PC-3 (cell line): ENCODE results near the gene TENM4. TPM values are rescaled to one million over a fixed set of nuclear protein-coding genes. Genes with fewer than 3 reads are reported as not detected.

ENCODE experiments used
- ATAC-seq: fragments of 200-7000 bp; cut with Tn5 transposase; 2 replicates; pipeline ENCODE4 v1.9.1; 2020; ENCODE audit warnings: mild to moderate bottlenecking, moderate library complexity
- BruUV-seq: library from RNA; stranded (reverse); fragments of 400-500 nt; replicated peaks from 2 replicates; lab custom pipeline; 2021; lab: Mats Ljungman, UMichigan
- CTCF ChIA-PET: fragments of 300-600 bp; sonication (Branson Sonifier 250); formaldehyde crosslinking; loops from one replicate; lab custom pipeline; 2022; ENCODE audit warnings: antibody characterized with exemption; lab: Charles Lee
- POLR2A ChIA-PET: fragments of 300-600 bp; sonication (Branson Sonifier 250); formaldehyde crosslinking; loops from one replicate; lab custom pipeline; 2022; ENCODE audit warnings: antibody characterized with exemption; ENCODE audit not compliant: unreplicated experiment; lab: Charles Lee
- DNase-seq: peaks from one replicate; pipeline ENCODE4 v3.0.0-alpha.2; 2015
- H2AFZ ChIP-seq: fragments of 300-600 bp; sonication (generic); 2 replicates; pipeline ENCODE4 v1.6.0; 2016; ENCODE audit warnings: antibody characterized with exemption, low read length
- H3F3A ChIP-seq: fragments of 300-600 bp; sonication (generic); one replicate; pipeline ENCODE4 v1.6.0; 2017; ENCODE audit warnings: antibody characterized with exemption, low read length, control low read depth, mild to moderate bottlenecking; ENCODE audit not compliant: unreplicated experiment
- H3K27ac ChIP-seq: fragments of 300-600 bp; sonication (generic); 2 replicates; pipeline ENCODE4 v1.5.1; 2016; ENCODE audit warnings: mild to moderate bottlenecking, low read length
- H3K27me3 ChIP-seq: fragments of 300-600 bp; sonication (generic); 2 replicates; pipeline ENCODE4 v1.6.1; 2016; ENCODE audit warnings: low read length, mixed read lengths
- H3K36me3 ChIP-seq: fragments of 300-600 bp; sonication (generic); 2 replicates; pipeline ENCODE4 v1.6.1; 2016; ENCODE audit warnings: low read depth, mixed run types, low read length, mixed read lengths
- H3K4me1 ChIP-seq: fragments of 300-600 bp; sonication (generic); 2 replicates; pipeline ENCODE4 v1.5.1; 2016; ENCODE audit warnings: low read length; ENCODE audit not compliant: insufficient read depth
- H3K4me2 ChIP-seq: fragments of 300-600 bp; sonication (generic); 2 replicates; pipeline ENCODE4 v1.6.0; 2016; ENCODE audit warnings: low read length
- H3K4me3 ChIP-seq: fragments of 300-600 bp; sonication (generic); 2 replicates; pipeline ENCODE4 v1.5.1; 2016; ENCODE audit warnings: mild to moderate bottlenecking, low read length, mixed read lengths
- H3K79me2 ChIP-seq: fragments of 300-600 bp; sonication (generic); 2 replicates; pipeline ENCODE4 v1.6.1; 2017; ENCODE audit warnings: low read length, mixed read lengths
- H3K9ac ChIP-seq: fragments of 300-600 bp; sonication (generic); 2 replicates; pipeline ENCODE4 v1.6.0; 2016; ENCODE audit warnings: mild to moderate bottlenecking, low read length
- H3K9me2 ChIP-seq: fragments of 300-600 bp; sonication (generic); replicated peaks from 2 replicates; pipeline ENCODE4 v1.6.1; 2016; ENCODE audit warnings: mixed run types, low read length, mixed read lengths
- H3K9me3 ChIP-seq: fragments of 300-600 bp; sonication (generic); 2 replicates; pipeline ENCODE4 v1.6.1; 2016; ENCODE audit warnings: low read length, mixed read lengths
- H4K20me1 ChIP-seq: fragments of 300-600 bp; sonication (generic); 2 replicates; pipeline ENCODE4 v1.6.1; 2016; ENCODE audit warnings: low read length, mixed read lengths
- EZH2 ChIP-seq: fragments of 300-600 bp; sonication (generic); IDR thresholded peaks from one replicate; pipeline ENCODE4 v1.6.1; 2017; ENCODE audit warnings: antibody characterized with exemption, mild to moderate bottlenecking, low read length; ENCODE audit not compliant: unreplicated experiment
- EZH2phosphoT487 ChIP-seq: fragments of 300-600 bp; sonication (generic); IDR thresholded peaks from 2 replicates; pipeline ENCODE4 v1.6.1; 2018; ENCODE audit warnings: mild to moderate bottlenecking, antibody characterized with exemption, low read length, borderline replicate concordance
- intact Hi-C: fragments of 100-400 bp; cut with micrococcal nuclease; formaldehyde crosslinking; loops from 2 replicates; pipeline ENCODE4 v1.9.0; 2023
- total RNA-seq: library from RNA; depleted of rRNA; stranded (reverse); fragments of >200 nt; gene quantifications from 2 replicates; pipeline ENCODE4 v1.2.3, GENCODE V29; 2014
- TF ChIP-seq, protein P1 (sequence below): fragments of 300-600 bp; sonication (generic); conservative IDR thresholded peaks from 2 replicates; pipeline ENCODE4 v1.5.1; 2017; ENCODE audit warnings: antibody characterized with exemption, low read depth, mild to moderate bottlenecking, low read length

The TENM4 gene
- total RNA-seq, 1 experiment from 2014 or later, result 19.7 TPM

DNA sequence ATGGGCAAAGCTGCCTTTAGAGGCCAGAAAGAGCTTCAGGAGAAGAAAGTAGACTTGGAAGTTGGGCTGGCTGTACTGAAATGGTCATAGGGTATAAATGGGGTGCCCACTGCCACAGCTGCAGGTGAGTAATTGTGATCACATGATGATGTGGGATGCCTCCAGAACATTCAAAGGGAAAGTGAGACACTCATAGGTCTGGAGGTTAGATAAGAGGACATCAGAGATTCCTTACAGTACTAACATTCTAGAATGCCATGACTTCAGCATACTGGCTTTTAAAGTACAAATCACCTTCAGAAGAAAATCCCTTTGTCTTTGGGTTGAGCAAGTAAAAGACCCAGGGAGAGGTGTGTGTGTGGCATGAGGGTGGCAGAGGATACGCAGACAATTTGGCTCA is 419.2 kb downstream of the TENM4 start:
- Histone ChIP-seq H3K36me3 (no peaks in the 10 kb centered on the region), H3K27ac (no peak overlapping the region), H3K9me3 (no peaks in the 10 kb centered on the region), H3F3A (no peaks in the 10 kb centered on the region), H3K9me2 (no peaks in the 10 kb centered on the region), H3K27me3 (no peaks in the 10 kb centered on the region), H3K9ac (no peak overlapping the region), H3K4me2 (no peak overlapping the region), H2AFZ (no peak overlapping the region), H3K79me2 (no peaks in the 10 kb centered on the region), H4K20me1 (no peaks in the 10 kb centered on the region), H3K4me3 (no peak overlapping the region), H3K4me1 (peaks cover 19% of the 10 kb centered on the region)
- no TSS peak for BruUV-seq
- no peak for TF ChIP-seq EZH2
- TF ChIP-seq, protein P1, sequence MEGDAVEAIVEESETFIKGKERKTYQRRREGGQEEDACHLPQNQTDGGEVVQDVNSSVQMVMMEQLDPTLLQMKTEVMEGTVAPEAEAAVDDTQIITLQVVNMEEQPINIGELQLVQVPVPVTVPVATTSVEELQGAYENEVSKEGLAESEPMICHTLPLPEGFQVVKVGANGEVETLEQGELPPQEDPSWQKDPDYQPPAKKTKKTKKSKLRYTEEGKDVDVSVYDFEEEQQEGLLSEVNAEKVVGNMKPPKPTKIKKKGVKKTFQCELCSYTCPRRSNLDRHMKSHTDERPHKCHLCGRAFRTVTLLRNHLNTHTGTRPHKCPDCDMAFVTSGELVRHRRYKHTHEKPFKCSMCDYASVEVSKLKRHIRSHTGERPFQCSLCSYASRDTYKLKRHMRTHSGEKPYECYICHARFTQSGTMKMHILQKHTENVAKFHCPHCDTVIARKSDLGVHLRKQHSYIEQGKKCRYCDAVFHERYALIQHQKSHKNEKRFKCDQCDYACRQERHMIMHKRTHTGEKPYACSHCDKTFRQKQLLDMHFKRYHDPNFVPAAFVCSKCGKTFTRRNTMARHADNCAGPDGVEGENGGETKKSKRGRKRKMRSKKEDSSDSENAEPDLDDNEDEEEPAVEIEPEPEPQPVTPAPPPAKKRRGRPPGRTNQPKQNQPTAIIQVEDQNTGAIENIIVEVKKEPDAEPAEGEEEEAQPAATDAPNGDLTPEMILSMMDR, result no peak
- no peak for TF ChIP-seq EZH2phosphoT487
- ChIA-PET POLR2A (no interaction called here), CTCF (no interaction called here)
- intact Hi-C loops, result no loop called here
- ATAC-seq (no peak), DNase-seq (no peak)

DNA sequence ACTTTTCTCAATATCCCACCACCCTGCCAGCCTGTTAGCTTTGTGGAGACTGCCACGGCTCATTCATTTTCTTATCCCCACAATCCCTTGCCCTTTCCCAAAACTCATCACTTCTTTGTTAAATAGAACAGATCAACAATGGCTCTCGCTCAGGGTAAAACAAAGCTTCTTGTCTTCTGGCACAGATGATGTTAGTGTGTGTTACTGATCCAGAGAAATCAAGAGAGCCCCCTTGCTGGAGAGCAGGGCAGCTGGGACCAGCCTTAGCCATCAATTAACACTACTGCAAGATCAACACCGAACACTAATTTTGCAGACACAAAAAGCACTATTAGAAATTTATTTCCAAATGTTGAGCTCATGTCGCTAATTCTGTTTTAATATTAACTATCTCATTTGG is 420.9 kb downstream of the TENM4 start:
- H3K27ac ChIP-seq, result no peak overlapping the region
- H3K36me3 ChIP-seq, result no peaks in the 10 kb centered on the region
- no peaks in the 10 kb centered on the region for H3K79me2 ChIP-seq
- no peak overlapping the region for H3K9ac ChIP-seq
- ATAC-seq, result no peak
- H3K9me2 ChIP-seq, result no peaks in the 10 kb centered on the region
- no peak overlapping the region for H2AFZ ChIP-seq
- H3K4me3 ChIP-seq, result no peak overlapping the region
- H3F3A ChIP-seq, result no peaks in the 10 kb centered on the region
- H3K9me3 ChIP-seq, result no peaks in the 10 kb centered on the region
- no peak for TF ChIP-seq EZH2phosphoT487
- TF ChIP-seq EZH2, result no peak
- TF ChIP-seq, protein P1, result no peak
- DNase-seq, result no peak
- no peak overlapping the region for H3K4me2 ChIP-seq
- no TSS peak for BruUV-seq
- no peaks in the 10 kb centered on the region for H4K20me1 ChIP-seq
- ChIA-PET POLR2A (no interaction called here), CTCF (no interaction called here)
- H3K4me1 ChIP-seq, result peaks cover 19% of the 10 kb centered on the region
- intact Hi-C loops, result no loop called here
- H3K27me3 ChIP-seq, result no peaks in the 10 kb centered on the region

DNA sequence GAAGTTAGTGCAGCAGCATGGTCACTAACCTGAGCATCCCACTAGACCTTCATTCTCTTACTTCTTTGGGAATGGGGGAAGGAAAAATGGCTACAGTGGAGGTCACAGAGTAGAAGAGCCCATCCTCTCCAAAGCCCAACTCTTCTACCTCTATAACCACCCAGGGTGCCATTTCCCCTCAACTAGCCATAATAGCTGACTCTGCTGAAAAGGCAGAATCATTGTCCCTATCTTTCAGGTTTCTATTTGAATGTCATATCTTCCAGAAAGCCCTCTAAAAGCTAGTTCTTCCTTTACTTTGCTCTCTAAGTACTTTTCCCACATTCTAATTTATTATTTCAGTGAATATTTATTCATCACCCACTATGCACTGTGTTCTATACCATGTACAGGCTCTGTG is 421.6 kb downstream of the TENM4 start:
- BruUV-seq, result no TSS peak
- Histone ChIP-seq H3K9me3 (no peaks in the 10 kb centered on the region), H3K4me2 (peak overlapping the region; percentile 57), H4K20me1 (no peaks in the 10 kb centered on the region), H3K36me3 (no peaks in the 10 kb centered on the region), H3K4me3 (no peak overlapping the region), H3F3A (no peaks in the 10 kb centered on the region), H3K9ac (no peak overlapping the region), H3K9me2 (no peaks in the 10 kb centered on the region), H3K27me3 (no peaks in the 10 kb centered on the region), H3K27ac (peak overlapping the region; percentile 70), H3K79me2 (no peaks in the 10 kb centered on the region), H3K4me1 (peaks cover 19% of the 10 kb centered on the region), H2AFZ (0 out of 2 replicates have a peak overlapping the region, but pooled peaks have one; percentile 10)
- TF ChIP-seq EZH2 (no peak), EZH2phosphoT487 (no peak)
- TF ChIP-seq, protein P1, result no peak
- intact Hi-C loops, result no loop called here
- ChIA-PET POLR2A (no interaction called here), CTCF (no interaction called here)
- no peak for ATAC-seq
- no peak for DNase-seq
